IMR-90 (cell line): ENCODE data around the gene GOLGA3. TPM values are rescaled to one million over a fixed set of nuclear protein-coding genes. Genes with fewer than 3 reads are reported as not detected.
"Not testable (repeated sequence)": the region's sequence is repeated elsewhere in the genome, so short reads cannot be mapped to it uniquely, and the experiment has no call there.

Experiments
- ATAC-seq: fragments of 200-7000 bp; cut with Tn5 transposase; 2 replicates; pipeline ENCODE4 v1.9.1; 2020; ENCODE audit warnings: low read depth, mild to moderate bottlenecking, moderate library complexity
- BruUV-seq: library from RNA; stranded (reverse); fragments of 400-500 nt; replicated peaks from 2 replicates; lab custom pipeline; 2021; lab: Mats Ljungman, UMichigan
- CTCF ChIA-PET: fragments of 300-600 bp; formaldehyde crosslinking; extraction: SDS; loops from one replicate; lab custom pipeline; 2021; ENCODE audit warnings: antibody characterized with exemption; lab: Yijun Ruan, JAX
- POLR2A ChIA-PET: fragments of 300-600 bp; sonication (Branson Sonifier 250); formaldehyde crosslinking; loops from one replicate; lab custom pipeline; 2022; ENCODE audit warnings: antibody characterized with exemption; ENCODE audit not compliant: unreplicated experiment; lab: Charles Lee
- DNase-seq: peaks from one replicate; pipeline ENCODE4 v3.0.0; 2013
- H2AFZ ChIP-seq: replicated peaks from 2 replicates; pipeline ENCODE3; 2013; ENCODE audit warnings: low read length, mild to moderate bottlenecking; ENCODE audit not compliant: poor library complexity
- H2AK5ac ChIP-seq: 2 replicates; pipeline ENCODE4 v1.6.1; 2013; ENCODE audit warnings: low read depth, low read length, inconsistent platforms
- H2AK9ac ChIP-seq: replicated peaks from 2 replicates; pipeline ENCODE3; 2013; ENCODE audit warnings: mild to moderate bottlenecking, low read depth, low read length, moderate library complexity; ENCODE audit not compliant: poor library complexity
- H2BK120ac ChIP-seq: 2 replicates; pipeline ENCODE4 v1.6.1; 2013; ENCODE audit warnings: low read depth, low read length, inconsistent platforms
- H2BK15ac ChIP-seq: 3 replicates; pipeline ENCODE4 v1.6.1; 2013; ENCODE audit warnings: low read depth, low read length, inconsistent platforms
- H2BK20ac ChIP-seq: 2 replicates; pipeline ENCODE4 v1.6.1; 2013; ENCODE audit warnings: low read depth, mild to moderate bottlenecking, inconsistent platforms, low read length, moderate library complexity
- H2BK5ac ChIP-seq: 2 replicates; pipeline ENCODE4 v1.6.1; 2013; ENCODE audit warnings: mild to moderate bottlenecking, low read depth, low read length, inconsistent platforms; ENCODE audit not compliant: poor library complexity, severe bottlenecking
- H3K14ac ChIP-seq: replicated peaks from 2 replicates; pipeline ENCODE4 v1.6.1; 2013; ENCODE audit warnings: low read depth, low read length, inconsistent platforms
- H3K18ac ChIP-seq: 2 replicates; pipeline ENCODE4 v1.6.1; 2013; ENCODE audit warnings: low read depth, low read length, control low read depth
- H3K23ac ChIP-seq: 2 replicates; pipeline ENCODE4 v1.6.1; 2013; ENCODE audit warnings: low read depth, low read length, inconsistent platforms
- H3K27ac ChIP-seq: 2 replicates; pipeline ENCODE4 v1.5.1; 2013; ENCODE audit warnings: mild to moderate bottlenecking, control low read depth, low read length; ENCODE audit not compliant: insufficient read depth
- H3K27me3 ChIP-seq: 2 replicates; pipeline ENCODE4 v1.6.1; 2013; ENCODE audit warnings: low read length; ENCODE audit not compliant: control insufficient read depth, insufficient read depth
- H3K36me3 ChIP-seq: 2 replicates; pipeline ENCODE4 v1.6.1; 2013; ENCODE audit warnings: low read length, mixed read lengths; ENCODE audit not compliant: control insufficient read depth, insufficient read depth
- H3K4ac ChIP-seq: 2 replicates; pipeline ENCODE4 v1.6.1; 2013; ENCODE audit warnings: low read depth, low read length, inconsistent platforms
- H3K4me1 ChIP-seq: 2 replicates; pipeline ENCODE4 v1.6.1; 2013; ENCODE audit warnings: low read length, mixed read lengths; ENCODE audit not compliant: control insufficient read depth, insufficient read depth
- H3K4me2 ChIP-seq: 2 replicates; pipeline ENCODE4 v1.6.1; 2013; ENCODE audit warnings: low read depth, mild to moderate bottlenecking, control low read depth, low read length, moderate library complexity
- H3K4me3 ChIP-seq: 2 replicates; pipeline ENCODE4 v1.5.1; 2013; ENCODE audit warnings: low read depth, mild to moderate bottlenecking, control low read depth, low read length, moderate library complexity; ENCODE audit not compliant: insufficient read depth
- H3K56ac ChIP-seq: 2 replicates; pipeline ENCODE4 v1.6.1; 2013; ENCODE audit warnings: low read length, inconsistent platforms; ENCODE audit not compliant: insufficient read depth; ENCODE audit errors: extremely low read depth
- H3K79me1 ChIP-seq, 2 experiments: 2 replicates each; pipeline ENCODE4 v1.6.1; 2013; ENCODE audit warnings: low read length in 2 of 2, inconsistent platforms in 1 of 2, low read depth in 1 of 2
- H3K9ac ChIP-seq: 2 replicates; pipeline ENCODE4 v1.6.1; 2013; ENCODE audit warnings: low read depth, low read length, control low read depth
- H3K9me1 ChIP-seq: 2 replicates; pipeline ENCODE4 v1.6.1; 2013; ENCODE audit warnings: low read length, inconsistent platforms; ENCODE audit not compliant: insufficient read depth
- H3K9me3 ChIP-seq: 2 replicates; pipeline ENCODE4 v1.6.1; 2013; ENCODE audit warnings: low read length; ENCODE audit not compliant: control insufficient read depth, insufficient read depth
- H4K20me1 ChIP-seq: 2 replicates; pipeline ENCODE4 v1.6.1; 2013; ENCODE audit warnings: low read length, inconsistent platforms; ENCODE audit not compliant: insufficient read depth
- H4K5ac ChIP-seq: 2 replicates; pipeline ENCODE4 v1.6.1; 2013; ENCODE audit warnings: mild to moderate bottlenecking, low read depth, low read length, control low read depth
- H4K8ac ChIP-seq, 2 experiments: 2 replicates each; pipeline ENCODE4 v1.6.1; 2013; ENCODE audit warnings: low read depth in 2 of 2, low read length in 2 of 2, control low read depth in 1 of 2, inconsistent platforms in 1 of 2
- H4K91ac ChIP-seq: 2 replicates; pipeline ENCODE4 v1.6.1; 2013; ENCODE audit warnings: low read depth, low read length, inconsistent platforms; ENCODE audit not compliant: insufficient read depth
- CHD1 ChIP-seq: IDR thresholded peaks from 2 replicates; pipeline ENCODE4 v1.6.1; 2012; ENCODE audit warnings: low read depth, low read length, improper control_type of control experiment
- CTCF ChIP-seq: conservative IDR thresholded peaks from 2 replicates; pipeline ENCODE4 v1.5.1; 2012; ENCODE audit warnings: mild to moderate bottlenecking, low read depth, low read length, improper control_type of control experiment
- FOS ChIP-seq: fragments of 150-350 bp; IDR thresholded peaks from 2 replicates; pipeline ENCODE4 v1.6.1; 2016; ENCODE audit warnings: low read depth, low read length
- MXI1 ChIP-seq: IDR thresholded peaks from 2 replicates; pipeline ENCODE4 v1.6.1; 2012; ENCODE audit warnings: low read depth, mild to moderate bottlenecking, low read length, moderate library complexity, borderline replicate concordance
- NFE2L2 ChIP-seq: fragments of 150-350 bp; IDR thresholded peaks from 2 replicates; pipeline ENCODE4 v1.6.1; 2016; ENCODE audit warnings: low read depth, mild to moderate bottlenecking, low read length
- RAD21 ChIP-seq: IDR thresholded peaks from 2 replicates; pipeline ENCODE4 v1.6.1; 2012; ENCODE audit warnings: low read length, improper control_type of control experiment
- USF2 ChIP-seq: fragments of 150-350 bp; IDR thresholded peaks from 2 replicates; pipeline ENCODE4 v1.6.1; 2017; ENCODE audit warnings: mild to moderate bottlenecking, antibody characterized with exemption, low read length, low read depth
- WGBS, 2 experiments: methylation state at CpG; one replicate each; pipeline versions ENCODE4 v1.1.5 to v1.1.7; 2013; ENCODE audit warnings: missing lambda C conversion rate in 2 of 2; ENCODE audit not compliant: insufficient read length in 1 of 2; ENCODE audit errors: extremely low coverage in 2 of 2; 5-methylcytosine and 5-hydroxymethylcytosine counted together
- dilution Hi-C: fragments of 300-500 bp; cut with HindIII; formaldehyde crosslinking; loops from one replicate; pipeline ENCODE4 v1.14.3; 2018; ENCODE audit warnings: low sequenced_read_pairs; ENCODE audit not compliant: unreplicated experiment
- in situ Hi-C: fragments of 300-500 bp; cut with MboI; formaldehyde crosslinking; loops from 3 replicates; pipeline ENCODE4 v1.14.3; 2019; ENCODE audit warnings: low sequenced_read_pairs, inconsistent platforms, mixed read lengths
- intact Hi-C: fragments of 100-400 bp; cut with micrococcal nuclease; formaldehyde crosslinking; loops from 2 replicates; pipeline ENCODE4 v1.10.0; 2022
- polyA plus RNA-seq, 3 experiments: library from polyadenylated mRNA; depleted of rRNA; stranded (reverse); fragments of >200 nt; gene quantifications; 2 replicates each; pipeline ENCODE4 v1.2.3, GENCODE V29; 2012; ENCODE audit warnings: low replicate concordance in 1 of 3
- total RNA-seq: library from RNA; depleted of rRNA; stranded (reverse); fragments of >200 nt; gene quantifications from 2 replicates; pipeline ENCODE4 v1.2.3, GENCODE V29; 2012

GOLGA3 gene
- total and polyA plus RNA-seq, 2 of the 4 experiments (the other 2 are of a cell fraction) = 39.6 to 99.8 TPM

- TF ChIP-seq FOS (no peak), CTCF (no peak), CHD1 (no peak), RAD21 (no peak), MXI1 (peak; percentile 83), USF2 (no peak), NFE2L2 (no peak)
These were observed at the start of gene GOLGA3 (continued) for GRCh38 chr12:132828706-132829534.

GRCh38 chr12:132874620-132875019 is 46.0 kb upstream of the GOLGA3 start:
- H3K23ac ChIP-seq, H3K4ac ChIP-seq, H3K56ac ChIP-seq, H3K14ac ChIP-seq, H2AK5ac ChIP-seq, H2BK5ac ChIP-seq, H3K9me3 ChIP-seq, H4K20me1 ChIP-seq, H2AK9ac ChIP-seq, intact Hi-C loops, H3K4me1 ChIP-seq, DNase-seq, H2BK20ac ChIP-seq, in situ Hi-C loops, H3K27ac ChIP-seq, H4K8ac ChIP-seq, BruUV-seq, CTCF ChIA-PET, H3K18ac ChIP-seq, H3K4me2 ChIP-seq, H3K4me3 ChIP-seq, dilution Hi-C loops, POLR2A ChIA-PET, H2BK15ac ChIP-seq, H3K27me3 ChIP-seq, H2BK120ac ChIP-seq, H3K9ac ChIP-seq, H4K5ac ChIP-seq, ATAC-seq, H4K91ac ChIP-seq, H2AFZ ChIP-seq, H3K9me1 ChIP-seq: not testable (repeated sequence)
- peaks cover 12 to 24% of the 10 kb centered on the region in 2 experiments for H3K79me1 ChIP-seq
- 95% methylated on average over 12 of the region's 21 CpGs; no CpG with 5 or more reads in 1 of the 2 experiments for WGBS, 2 experiments
- peaks cover 62% of the 10 kb centered on the region for H3K36me3 ChIP-seq
